K562 (cell line): ENCODE data around the gene LTA. TPM values are rescaled to one million over a fixed set of nuclear protein-coding genes. Genes with fewer than 3 reads are reported as not detected.

Experiments used
- BRF1 ChIP-seq: IDR thresholded peaks from 3 replicates; pipeline ENCODE4 v1.6.1; 2011; ENCODE audit warnings: borderline replicate concordance, mild to moderate bottlenecking; ENCODE audit not compliant: insufficient read length; ENCODE audit errors: extremely low read depth
- CREB3L1 ChIP-seq: fragments of 450-650 bp; IDR thresholded peaks from 2 replicates; pipeline ENCODE4 v1.6.1; 2014; ENCODE audit warnings: low read depth, mild to moderate bottlenecking, moderate library complexity, borderline replicate concordance
- E2F1 ChIP-seq: sonication (generic); formaldehyde crosslinking; IDR thresholded peaks from 2 replicates; pipeline ENCODE4 v1.8.1; 2023; ENCODE audit warnings: mild to moderate bottlenecking, missing genetic modification reagents, moderate library complexity
- ERF ChIP-seq: fragments of 450-650 bp; formaldehyde crosslinking; IDR thresholded peaks from 2 replicates; pipeline ENCODE4 v1.4.0; 2020; ENCODE audit warnings: mild to moderate bottlenecking, mixed read lengths
- ETS2 ChIP-seq: IDR thresholded peaks from 2 replicates; pipeline ENCODE4 v1.6.1; 2016; ENCODE audit warnings: borderline replicate concordance, missing genetic modification characterization, mild to moderate bottlenecking, moderate library complexity, missing compliant biosample characterization; ENCODE audit not compliant: poor library complexity, severe bottlenecking
- HDAC6 ChIP-seq: IDR thresholded peaks from 2 replicates; pipeline ENCODE4 v1.6.1; 2012; ENCODE audit warnings: low read depth, mild to moderate bottlenecking, control low read depth, inconsistent platforms, low read length, moderate library complexity
- HMG20B ChIP-seq: fragments of 250-450 bp; sonication (Bioruptor Pico); IDR thresholded peaks from 2 replicates; pipeline ENCODE4 v1.5.0; 2021; ENCODE audit warnings: mild to moderate bottlenecking
- HMGXB4 ChIP-seq: sonication (generic); formaldehyde crosslinking; IDR thresholded peaks from 2 replicates; pipeline ENCODE4 v1.8.1; 2023; ENCODE audit warnings: mild to moderate bottlenecking, missing genetic modification reagents
- ILF3 ChIP-seq: fragments of 450-650 bp; IDR thresholded peaks from 2 replicates; pipeline ENCODE4 v1.6.1; 2018; ENCODE audit warnings: antibody characterized with exemption, mild to moderate bottlenecking, moderate library complexity, borderline replicate concordance
- LCOR ChIP-seq: sonication (generic); formaldehyde crosslinking; IDR thresholded peaks from 2 replicates; pipeline ENCODE4 v1.8.0; 2022; ENCODE audit warnings: mild to moderate bottlenecking, missing genetic modification reagents
- MECOM ChIP-seq: fragments of 250-450 bp; sonication (Bioruptor Pico); IDR thresholded peaks from 2 replicates; pipeline ENCODE4 v1.8.0; 2022; ENCODE audit warnings: inconsistent platforms
- MITF ChIP-seq: IDR thresholded peaks from 2 replicates; pipeline ENCODE4 v1.6.1; 2014; ENCODE audit warnings: antibody characterized with exemption
- MXI1 ChIP-seq: IDR thresholded peaks from 2 replicates; pipeline ENCODE4 v1.6.1; 2011; ENCODE audit warnings: low read depth, mild to moderate bottlenecking, improper control_type of control experiment, low read length
- PKNOX1 ChIP-seq: fragments of 450-650 bp; IDR thresholded peaks from 2 replicates; pipeline ENCODE4 v1.6.1; 2016
- POLR2A ChIP-seq: fragments of 450-650 bp; conservative IDR thresholded peaks from 2 replicates; pipeline ENCODE4 v1.6.1; 2016
- SRSF7 ChIP-seq: fragments of 200-400 bp; formaldehyde crosslinking; optimal IDR thresholded peaks from 2 replicates; pipeline ENCODE3; 2017; ENCODE audit warnings: mild to moderate bottlenecking, low read depth, low read length
- STAT5B ChIP-seq: fragments of 250-450 bp; sonication (Bioruptor Pico); IDR thresholded peaks from 2 replicates; pipeline ENCODE4 v1.8.0; 2021; ENCODE audit warnings: mild to moderate bottlenecking, inconsistent platforms
- TCFL5 ChIP-seq: fragments of 250-450 bp; sonication (Bioruptor Pico); conservative IDR thresholded peaks from 2 replicates; pipeline ENCODE4 v1.6.1; 2021; ENCODE audit warnings: mild to moderate bottlenecking, moderate library complexity, matching md5 sums
- U2AF1 ChIP-seq: fragments of 200-400 bp; formaldehyde crosslinking; optimal IDR thresholded peaks from 2 replicates; pipeline ENCODE3; 2017; ENCODE audit warnings: mild to moderate bottlenecking, low read depth, low read length, moderate library complexity
- WHSC1 ChIP-seq: IDR thresholded peaks from one replicate; pipeline ENCODE4 v1.6.1; 2012; ENCODE audit warnings: low read length, control low read depth, inconsistent platforms
- ZKSCAN1 ChIP-seq: fragments of 150-350 bp; IDR thresholded peaks from 2 replicates; pipeline ENCODE4 v1.6.1; 2016; ENCODE audit warnings: low read depth, low read length
- ZNF785 ChIP-seq: fragments of 250-450 bp; sonication (Bioruptor Pico); IDR thresholded peaks from 2 replicates; pipeline ENCODE4 v1.4.0; 2020; ENCODE audit warnings: mild to moderate bottlenecking
- polyA plus RNA-seq, 8 experiments: library from polyadenylated mRNA; depleted of rRNA in 4 of 8; stranded (reverse) in 5 of 8; unstranded in 3 of 8; fragments of >200 nt; fragmentation: Nextera tagmentation in 2 of 8; fragmentation: Illumina TruSeq in 1 of 8; extraction: Ambion mirVana in 2 of 8; extraction: Trizol in 1 of 8; gene quantifications; 2 replicates each; pipeline versions ENCODE4 v1.2.1 to v1.2.3, GENCODE V29; 2011 to 2014; ENCODE audit warnings: inconsistent platforms in 1 of 8, missing spikeins in 1 of 8
- total RNA-seq, 7 experiments: library from RNA; depleted of rRNA in 6 of 7; stranded (reverse); fragments of >200 nt in 6 of 7; fragmentation: Illumina TruSeq in 2 of 7; extraction: Trizol in 2 of 7; gene quantifications; 2 replicates each; pipeline versions ENCODE4 v1.2.1 to v1.2.3, GENCODE V29; 2011 to 2021; ENCODE audit warnings: low replicate concordance in 1 of 7

Gene LTA
- total and polyA plus RNA-seq, 9 of the 15 experiments (the other 6 are each of a cell fraction or from before 2014, with no cell fraction given): 0.80 TPM; not detected in 8

- TF ChIP-seq ETS2 (tag) (no peak), LCOR (peak; percentile 93), STAT5B (CRISPR knock-in tag) (no peak), CREB3L1 (peak; percentile 73), HMG20B (peak; percentile 81; the same call in 1 of the 2 replicates), MXI1 (peak; percentile 68), E2F1 (peak; percentile 82; the same call in 1 of the 2 replicates), BRF1 (no peak), HMGXB4 (CRISPR knock-in tag) (peak; percentile 64; the same call in 1 of the 2 replicates), SRSF7 (no peak), PKNOX1 (no peak), ZNF785 (CRISPR knock-in tag) (no peak), WHSC1 (no peak), MITF (no peak), ZKSCAN1 (peak; percentile 33; the same call in 1 of the 2 replicates), HDAC6 (no peak), POLR2A (peak; percentile 99), TCFL5 (CRISPR knock-in tag) (no peak; the same call in 1 of the 2 replicates), ILF3 (no peak), ERF (CRISPR knock-in tag) (peak; percentile 14), U2AF1 (no peak), MECOM (CRISPR knock-in tag) (no peak)
Observed at GRCh38 chr6:31541658-31542521, 30.2 kb upstream of the LTA start, which contains the start of gene DDX39B (continued).
